HCT116 (cell line): ENCODE results near the gene GMDS. TPM values are rescaled to one million over a fixed set of nuclear protein-coding genes. Genes with fewer than 3 reads are reported as not detected.

Experiments used
- ATAC-seq: fragments of 200-7000 bp; cut with Tn5 transposase; 2 replicates; pipeline ENCODE4 v1.9.1; 2020; ENCODE audit warnings: mild to moderate bottlenecking, moderate library complexity
- BruUV-seq: library from RNA; stranded (reverse); fragments of 400-500 nt; replicated peaks from 2 replicates; lab custom pipeline; 2021; lab: Mats Ljungman, UMichigan
- CTCF ChIA-PET: fragments of 300-600 bp; sonication (Branson Sonifier 250); formaldehyde crosslinking; loops from one replicate; lab custom pipeline; 2021; ENCODE audit warnings: antibody characterized with exemption; lab: Charles Lee
- POLR2A ChIA-PET: fragments of 300-600, 350-600 bp; sonication (Branson Sonifier 250); formaldehyde crosslinking; loops from one replicate; lab custom pipeline; 2021; ENCODE audit warnings: antibody characterized with exemption; lab: Charles Lee
- RAD21 ChIA-PET, 2 experiments: fragments of 300-600 bp; sonication (Branson Sonifier 250); formaldehyde crosslinking; loops; one replicate each; lab custom pipeline; 2023; ENCODE audit warnings: low total read pairs in 2 of 2; ENCODE audit not compliant: uncharacterized antibody in 2 of 2, unreplicated experiment in 2 of 2, low non-redundant PET in 1 of 2; lab: Charles Lee
- DNase-seq: peaks from one replicate; pipeline ENCODE4 v3.0.0-alpha.2; 2010; ENCODE audit warnings: low read depth, low spot score
- H2AFZ ChIP-seq: fragments of 200-600 bp; shearing (Covaris generic), sonication (generic); 2 replicates; pipeline ENCODE4 v1.6.1; 2017; ENCODE audit warnings: low read depth, mixed run types, mixed read lengths, antibody characterized with exemption, low read length; ENCODE audit not compliant: poor library complexity, severe bottlenecking
- H3K27ac ChIP-seq: 2 replicates; pipeline ENCODE4 v1.5.1; 2012; ENCODE audit warnings: low read depth, low read length
- H3K27me3 ChIP-seq: fragments of 200-600 bp; sonication (generic); 2 replicates; pipeline ENCODE4 v1.6.1; 2016; ENCODE audit warnings: mixed run types, low read length, mixed read lengths; ENCODE audit not compliant: insufficient read depth
- H3K36me3 ChIP-seq, 2 experiments: fragments of 200-500 bp in 1 of 2; fragments of 200-600 bp in 1 of 2; sonication (Bioruptor generic) in 1 of 2; sonication (generic) in 1 of 2; 2 replicates each; pipeline versions ENCODE4 v1.5.1 to v1.6.1; 2014 to 2016; ENCODE audit warnings: low read length in 2 of 2, inconsistent platforms in 1 of 2, mixed read lengths in 1 of 2, mixed run types in 1 of 2; ENCODE audit not compliant: insufficient read depth in 2 of 2, control insufficient read depth in 1 of 2
- H3K4me1 ChIP-seq, 2 experiments: fragments of 200-600 bp in 1 of 2; sonication (generic) in 1 of 2; 2 replicates each; pipeline versions ENCODE4 v1.5.1 to v1.6.1; 2012 to 2017; ENCODE audit warnings: low read length in 2 of 2, inconsistent platforms in 1 of 2, mild to moderate bottlenecking in 1 of 2, mixed read lengths in 1 of 2, mixed run types in 1 of 2, moderate library complexity in 1 of 2; ENCODE audit not compliant: insufficient read depth in 2 of 2, control insufficient read depth in 1 of 2
- H3K4me2 ChIP-seq: fragments of 200-600 bp; sonication (generic); 2 replicates; pipeline ENCODE4 v1.6.1; 2017; ENCODE audit warnings: mixed run types, low read length, mixed read lengths
- H3K4me3 ChIP-seq, 2 experiments: fragments of 200-600 bp in 1 of 2; sonication (generic) in 1 of 2; replicated peaks in 1 of 2; 2 replicates each; pipeline ENCODE4 v1.5.1; 2011 to 2016; ENCODE audit warnings: low read length in 2 of 2, control low read depth in 1 of 2, low read depth in 1 of 2, mild to moderate bottlenecking in 1 of 2, mixed read lengths in 1 of 2, mixed run types in 1 of 2
- H3K79me2 ChIP-seq: fragments of 200-600 bp; sonication (generic); 2 replicates; pipeline ENCODE4 v1.6.1; 2017; ENCODE audit warnings: mild to moderate bottlenecking, mixed run types, low read length, moderate library complexity, mixed read lengths; ENCODE audit not compliant: insufficient read depth
- H3K9ac ChIP-seq: fragments of 200-600 bp; sonication (generic); 2 replicates; pipeline ENCODE4 v1.6.1; 2016; ENCODE audit warnings: low read length, mixed read lengths
- H3K9me2 ChIP-seq: fragments of 200-600 bp; sonication (generic), shearing (Covaris generic); 2 replicates; pipeline ENCODE4 v1.6.1; 2017; ENCODE audit warnings: mixed run types, mild to moderate bottlenecking, moderate library complexity; ENCODE audit not compliant: insufficient read depth
- H3K9me3 ChIP-seq, 2 experiments: fragments of 200-500 bp in 1 of 2; fragments of 200-600 bp in 1 of 2; sonication (Bioruptor generic) in 1 of 2; sonication (generic) in 1 of 2; 2 replicates each; pipeline ENCODE4 v1.6.1; 2014 to 2017; ENCODE audit warnings: low read length in 2 of 2, mixed read lengths in 2 of 2, inconsistent platforms in 1 of 2, low read depth in 1 of 2, mild to moderate bottlenecking in 1 of 2, mixed run types in 1 of 2, moderate library complexity in 1 of 2; ENCODE audit not compliant: control insufficient read depth in 1 of 2, insufficient read depth in 1 of 2
- H4K20me1 ChIP-seq: fragments of 200-600 bp; sonication (generic), shearing (Covaris generic); 2 replicates; pipeline ENCODE4 v1.6.1; 2017; ENCODE audit warnings: mixed run types, mild to moderate bottlenecking, moderate library complexity; ENCODE audit not compliant: insufficient read depth
- CTCF ChIP-seq, 3 experiments: fragments of 200-600 bp in 1 of 3; sonication (generic) in 1 of 3; IDR thresholded peaks in 2 of 3; conservative IDR thresholded peaks in 1 of 3; 2 replicates each; pipeline ENCODE4 v1.5.1; 2012 to 2017; ENCODE audit warnings: low read depth in 2 of 3, low read length in 2 of 3, antibody characterized with exemption in 1 of 3, borderline replicate concordance in 1 of 3, control low read depth in 1 of 3, mild to moderate bottlenecking in 1 of 3, mixed read lengths in 1 of 3, mixed run types in 1 of 3, moderate library complexity in 1 of 3; ENCODE audit not compliant: insufficient read depth in 1 of 3
- ELF1 ChIP-seq: IDR thresholded peaks from 2 replicates; pipeline ENCODE4 v1.6.1; 2012; ENCODE audit warnings: low read depth, borderline replicate concordance
- EZH2phosphoT487 ChIP-seq: fragments of 200-600 bp; IDR thresholded peaks from 2 replicates; pipeline ENCODE4 v1.6.1; 2018; ENCODE audit warnings: antibody characterized with exemption, borderline replicate concordance
- FOSL1 ChIP-seq: IDR thresholded peaks from 2 replicates; pipeline ENCODE4 v1.6.1; 2012; ENCODE audit warnings: low read depth
- JUND ChIP-seq: IDR thresholded peaks from 2 replicates; pipeline ENCODE4 v1.6.1; 2012
- MAX ChIP-seq: IDR thresholded peaks from 2 replicates; pipeline ENCODE4 v1.6.1; 2012
- POLR2A ChIP-seq: IDR thresholded peaks from 2 replicates; pipeline ENCODE4 v1.7.0; 2011; ENCODE audit warnings: borderline replicate concordance; ENCODE audit not compliant: insufficient read depth, insufficient read length; ENCODE audit errors: extremely low read depth
- RAD21 ChIP-seq: IDR thresholded peaks from 2 replicates; pipeline ENCODE4 v1.6.1; 2012; ENCODE audit warnings: low read depth, mild to moderate bottlenecking
- SP1 ChIP-seq: IDR thresholded peaks from 2 replicates; pipeline ENCODE4 v1.6.1; 2012; ENCODE audit warnings: low read depth
- SRF ChIP-seq: IDR thresholded peaks from 2 replicates; pipeline ENCODE4 v1.6.1; 2012; ENCODE audit warnings: low read depth
- ZFX ChIP-seq: fragments of 450-650 bp; IDR thresholded peaks from 2 replicates; pipeline ENCODE4 v1.6.1; 2017
- ZNF274 ChIP-seq: fragments of 200-500 bp; sonication (Bioruptor generic); IDR thresholded peaks from 2 replicates; pipeline ENCODE4 v1.6.1; 2014; ENCODE audit warnings: mild to moderate bottlenecking, low read depth, low read length, inconsistent platforms
- intact Hi-C: fragments of 100-400 bp; cut with micrococcal nuclease; formaldehyde crosslinking; loops from 2 replicates; pipeline ENCODE4 v1.10.0; 2022
- total RNA-seq: library from RNA; stranded (reverse); gene quantifications from one replicate; pipeline ENCODE4 v1.2.1, GENCODE V29; 2021; ENCODE audit not compliant: unreplicated experiment

The GMDS gene
- total RNA-seq, 1 experiment from 2014 or later: 34.4 TPM

GRCh38 chr6:1784422-1784884, 461.0 kb downstream of the GMDS start:
- ChIA-PET POLR2A (no interaction called here), RAD21 (no interaction called here)
- no peak overlapping the region for H3K27ac ChIP-seq
- no peaks in the 10 kb centered on the region for H3K27me3 ChIP-seq
- no peaks in the 10 kb centered on the region for H4K20me1 ChIP-seq
- no peak overlapping the region for H2AFZ ChIP-seq
- no peaks in the 10 kb centered on the region for H3K9me3 ChIP-seq
- intact Hi-C loops: no loop called here
- no peaks in the 10 kb centered on the region for H3K36me3 ChIP-seq
- H3K4me1 ChIP-seq: peaks cover 17 to 26% of the 10 kb centered on the region in 2 experiments; a peak in 3 of 4 replicates
- H3K79me2 ChIP-seq: no peaks in the 10 kb centered on the region
- no TSS peak for BruUV-seq
- H3K9ac ChIP-seq: no peak overlapping the region
- TF ChIP-seq MAX: no peak
- TF ChIP-seq EZH2phosphoT487: no peak
- TF ChIP-seq ELF1: no peak
- no peak for TF ChIP-seq CTCF (IDR thresholded peaks at IDR 0.05 in 2 of 3, conservative IDR thresholded peaks at IDR 0.05 in 1 of 3; ENCODE audit: borderline replicate concordance in 1 of 3, insufficient read depth in 1 of 3, low read depth in 2 of 3, low read length in 2 of 3)
- TF ChIP-seq ZNF274: no peak
- no peak for TF ChIP-seq FOSL1
- no peak for TF ChIP-seq SRF
- TF ChIP-seq JUND: no peak
- TF ChIP-seq SP1: no peak
- no peak for TF ChIP-seq ZFX
- TF ChIP-seq POLR2A: no peak
- no peak for TF ChIP-seq RAD21
- TF ChIP-seq, all 23 proteins: peak for 0
- Histone ChIP-seq H3K4me2 (no peak overlapping the region), H3K9me2 (no peaks in the 10 kb centered on the region), H3K4me3 (no peak overlapping the region)
- CTCF ChIA-PET: no interaction called here
- no peak for ATAC-seq
- DNase-seq: no peak
